ENCODE data around the gene DNAH2. TPM values are rescaled to one million over a fixed set of nuclear protein-coding genes. Genes with fewer than 3 reads are reported as not detected.
A peak's percentile ranks its signal among the peaks of the same experiment; 100 is the strongest.

The DNAH2 gene
- polyA plus RNA-seq, 4 donors: 0.16 to 0.47 (median 0.34) TPM

DNA sequence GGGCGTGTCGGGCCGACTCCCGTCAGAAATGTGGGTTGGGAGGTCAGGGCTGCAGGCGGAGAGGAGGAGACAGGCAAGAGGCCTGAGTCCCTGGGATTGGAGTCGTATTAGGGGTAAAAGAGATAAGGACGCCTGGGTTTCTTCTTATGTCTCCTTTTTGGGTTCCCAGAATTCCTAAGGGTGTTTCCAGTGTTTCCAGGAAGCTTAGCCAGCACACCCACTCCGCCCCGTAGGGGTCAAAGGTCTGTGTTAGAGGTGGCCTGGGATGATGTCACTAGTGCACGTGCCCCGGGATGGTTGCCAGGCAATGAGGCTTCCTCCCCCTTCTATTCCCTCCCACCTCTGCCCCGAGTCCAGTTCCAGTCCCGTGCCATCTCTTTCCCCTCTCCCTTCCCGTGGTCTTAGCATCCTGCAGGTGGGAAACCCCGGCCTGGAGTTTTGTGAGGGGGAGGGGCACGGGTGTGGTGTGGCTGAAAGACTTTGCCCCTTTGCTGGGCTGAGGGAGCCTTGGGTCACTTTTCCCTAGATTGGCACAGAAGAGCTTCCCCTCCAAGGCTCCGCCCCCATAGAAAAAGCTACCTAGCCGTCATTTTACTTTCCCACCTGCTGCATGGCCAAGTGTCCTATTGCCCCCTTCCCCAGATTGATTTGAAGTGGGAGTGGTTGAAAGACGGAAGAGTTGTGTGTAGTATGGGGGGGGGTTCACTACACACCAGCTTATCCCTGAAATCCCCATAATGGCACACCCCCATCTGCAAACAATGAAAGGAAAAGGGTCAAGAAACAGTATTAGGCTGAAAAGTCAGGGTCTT is 119.3 kb downstream of the DNAH2 start:
- DNase-seq (ENCODE audit: low read depth in 4 of 4, low spot score in 2 of 4): peak in 3 of 4 donors; percentile 90 to 94 (median 90)

DNA sequence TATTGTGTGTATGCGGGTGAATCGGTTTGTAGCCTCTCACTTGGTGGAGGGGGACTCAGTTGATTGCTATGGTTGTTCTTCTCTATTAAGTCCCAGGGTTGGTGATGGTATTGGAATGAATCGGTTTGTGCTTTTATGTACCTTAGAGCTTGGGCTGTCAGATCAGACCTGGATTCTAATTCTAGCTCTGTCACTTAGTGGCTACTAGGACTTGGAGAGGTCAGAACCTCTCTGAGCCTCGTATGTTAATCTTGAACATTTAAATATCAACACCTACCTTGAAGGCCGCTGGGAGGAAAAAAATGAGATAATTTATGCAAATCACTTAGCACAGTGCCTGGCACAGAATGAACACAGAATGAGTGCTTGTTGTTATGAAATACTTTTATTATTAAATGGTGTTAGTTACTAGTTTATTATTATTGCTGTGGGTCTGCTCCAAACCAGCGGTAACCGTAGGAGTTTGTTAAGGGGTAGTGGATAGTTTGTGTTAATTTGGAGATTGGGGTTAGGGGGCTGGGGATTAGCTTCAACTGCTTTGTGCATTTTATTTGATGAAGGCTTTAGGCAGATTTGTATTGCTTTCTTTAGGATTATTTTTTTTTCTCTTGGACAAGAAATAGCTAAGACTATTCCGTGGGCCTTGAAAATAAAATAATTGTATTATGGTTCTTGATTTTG is 120.0 kb downstream of the DNAH2 start:
- no peak for DNase-seq (ENCODE audit: low read depth in 4 of 4, low spot score in 2 of 4)

DNA sequence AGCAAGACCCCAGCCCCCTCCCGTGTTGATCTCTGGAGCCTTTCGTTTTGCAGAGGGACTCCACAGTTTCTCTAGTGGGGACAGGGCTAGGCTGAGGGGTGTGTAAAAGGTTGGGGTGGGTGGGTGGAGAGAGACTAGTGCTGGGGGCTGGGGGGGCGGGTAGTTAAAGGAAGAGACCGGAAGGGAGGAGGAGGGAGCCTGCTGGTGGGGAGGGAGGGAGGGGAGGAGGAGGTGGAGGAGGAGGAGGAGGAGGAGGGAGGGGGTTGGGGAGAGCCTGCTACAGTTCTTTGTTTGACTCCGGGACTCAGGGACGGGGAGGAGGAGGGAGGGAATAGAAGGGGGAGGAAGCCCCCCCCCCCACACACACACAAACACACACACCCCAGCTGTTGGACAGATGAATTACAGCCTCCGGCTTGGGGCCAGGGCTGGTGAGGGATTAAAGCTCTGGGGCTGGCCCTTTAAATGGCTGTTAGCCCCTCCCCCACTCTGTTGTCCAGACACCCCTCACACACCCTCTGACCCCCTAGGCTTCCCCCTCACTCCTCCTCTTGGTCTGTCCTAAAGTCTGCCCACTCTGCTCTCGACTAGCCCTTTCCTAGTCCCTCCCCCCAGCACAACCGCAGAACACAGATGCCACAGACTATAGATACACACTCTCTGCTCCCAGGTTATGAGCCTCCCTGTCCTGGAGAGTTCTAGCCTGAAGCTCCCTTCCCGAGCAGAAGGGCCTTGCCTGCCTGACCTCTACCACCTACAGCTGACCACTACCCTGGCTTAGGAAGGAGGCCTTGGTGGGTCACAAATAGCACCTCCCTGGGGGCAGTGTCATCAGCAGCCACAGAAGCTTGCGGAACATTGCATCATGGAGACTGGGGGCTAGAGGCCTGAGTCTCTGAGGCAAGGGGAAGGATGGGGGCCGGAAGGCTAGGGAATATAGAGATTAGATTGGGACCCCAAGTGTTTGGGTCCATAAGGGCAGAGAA is 120.8 kb downstream of the DNAH2 start:
- DNase-seq (ENCODE audit: low read depth in 4 of 4, low spot score in 2 of 4): peak in 1 of 4 donors; percentile 46

DNA sequence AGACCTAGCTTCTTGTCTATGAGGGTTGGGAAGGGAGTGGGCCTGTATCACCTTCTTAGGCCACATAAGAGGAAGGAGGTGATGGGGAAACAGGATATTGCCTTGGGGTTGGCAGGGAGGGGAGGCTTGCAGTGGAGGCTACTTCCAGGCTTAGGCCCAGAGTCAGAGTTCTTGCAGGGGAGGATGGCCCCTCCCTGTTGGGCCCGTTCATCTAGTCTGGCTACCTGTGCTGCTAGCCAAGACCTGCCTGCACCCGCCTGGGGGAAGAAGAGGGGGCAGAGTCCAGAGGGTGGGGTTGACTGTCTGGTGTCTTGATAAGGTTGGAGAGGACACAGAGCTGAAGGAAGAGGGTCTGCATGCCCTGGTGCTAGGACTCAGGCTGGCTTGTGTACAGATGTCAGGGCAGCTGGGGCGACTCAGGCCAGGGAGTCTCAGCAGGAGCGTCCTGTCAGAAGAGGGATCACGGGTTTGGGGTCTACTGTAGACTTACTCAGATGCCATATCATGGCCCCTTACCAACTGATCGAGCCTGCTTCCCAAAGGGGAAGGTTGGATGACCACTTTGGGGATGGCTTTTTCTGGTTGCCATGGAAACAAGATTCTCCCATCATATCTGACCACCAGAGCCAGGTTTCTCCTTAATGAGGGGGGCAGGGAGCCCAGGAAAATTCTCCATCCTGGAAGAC is 121.8 kb downstream of the DNAH2 start:
- no peak for DNase-seq (ENCODE audit: low read depth in 4 of 4, low spot score in 2 of 4)

DNA sequence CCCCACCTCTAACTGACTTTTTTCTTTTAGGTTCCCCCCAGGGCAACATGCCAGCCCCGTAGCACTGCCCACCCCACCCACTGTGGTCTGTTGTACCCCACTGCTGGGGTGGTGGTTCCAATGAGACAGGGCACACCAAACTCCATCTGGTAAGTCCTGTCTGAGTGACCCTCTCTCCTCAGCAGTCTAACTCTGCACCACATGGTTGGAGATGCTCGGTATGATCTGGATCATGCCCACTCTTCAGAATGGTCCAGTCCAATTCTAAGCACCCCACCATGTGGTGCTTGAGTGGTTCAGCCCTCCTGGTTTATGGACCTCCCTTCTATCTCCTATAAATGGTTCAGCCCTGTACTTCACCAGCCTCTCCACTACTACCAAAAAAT is 122.3 kb downstream of the DNAH2 start:
- no peak for DNase-seq (ENCODE audit: low read depth in 4 of 4, low spot score in 2 of 4)

DNA sequence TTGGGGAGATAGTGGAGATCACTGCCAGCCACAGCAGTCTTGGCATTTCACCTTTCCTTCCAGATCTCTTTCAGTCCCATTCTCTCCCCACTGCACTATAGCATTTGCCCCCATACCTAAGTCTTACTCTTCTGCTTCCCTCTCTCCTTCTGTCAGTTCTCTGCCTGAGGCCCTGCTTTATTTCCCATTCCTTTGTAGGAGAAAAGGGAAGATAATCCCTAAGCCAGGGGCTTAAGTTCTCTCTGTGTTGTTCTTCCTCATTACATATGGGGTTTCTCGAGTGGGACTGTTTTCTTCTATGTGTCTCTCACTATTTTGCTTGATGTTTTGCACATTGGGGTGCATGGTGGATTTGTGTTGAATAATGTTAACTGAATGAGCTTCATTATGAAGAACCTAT is 122.9 kb downstream of the DNAH2 start:
- no peak for DNase-seq (ENCODE audit: low read depth in 4 of 4, low spot score in 2 of 4)

DNA sequence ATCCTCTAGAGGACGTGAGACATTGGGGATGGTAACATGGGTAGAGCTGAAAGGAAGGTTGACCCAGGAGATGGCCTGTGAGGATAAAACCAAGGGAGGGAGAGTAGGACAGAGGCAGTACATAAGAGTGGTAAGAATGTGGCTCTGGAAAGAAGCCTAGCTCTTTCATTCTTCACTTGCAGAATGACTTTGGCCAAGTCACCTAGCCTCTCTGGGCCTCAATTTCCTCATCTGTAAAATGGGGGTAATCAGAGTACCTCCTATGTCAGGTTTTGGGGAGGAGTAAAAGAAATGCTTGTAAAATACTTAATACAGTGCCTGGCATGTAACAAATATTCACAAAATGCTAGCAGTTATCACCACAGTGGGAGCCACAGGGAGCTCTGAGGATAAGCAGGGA is 123.3 kb downstream of the DNAH2 start:
- DNase-seq (ENCODE audit: low read depth in 4 of 4, low spot score in 2 of 4): no peak

DNA sequence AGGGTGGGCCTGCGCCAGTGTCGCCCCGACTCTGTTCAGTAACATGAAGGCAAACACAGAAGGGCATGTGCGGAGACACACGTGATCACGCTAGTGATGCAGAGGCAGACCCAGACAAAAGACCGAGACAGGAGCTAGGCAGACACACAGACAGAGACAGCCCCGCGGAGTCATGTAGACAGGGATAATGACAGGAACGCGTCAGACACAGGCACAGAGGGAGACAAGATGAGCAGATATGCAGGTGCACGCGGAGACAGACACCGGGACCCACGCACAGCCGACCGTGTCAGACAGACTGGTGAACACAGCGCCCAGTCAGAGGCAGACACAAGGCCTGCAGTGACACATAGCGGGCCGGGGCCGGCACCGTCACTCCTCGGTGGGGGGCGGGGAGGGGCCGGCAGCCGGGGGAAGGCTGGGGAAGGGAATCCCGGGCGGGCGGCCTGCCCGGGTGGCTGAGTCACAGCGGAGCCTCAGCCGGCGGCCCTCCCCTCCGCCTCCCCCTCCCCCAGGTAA is 123.9 kb downstream of the DNAH2 start:
- DNase-seq (ENCODE audit: low read depth in 4 of 4, low spot score in 2 of 4): peak in 1 of 4 donors; percentile 31

DNA sequence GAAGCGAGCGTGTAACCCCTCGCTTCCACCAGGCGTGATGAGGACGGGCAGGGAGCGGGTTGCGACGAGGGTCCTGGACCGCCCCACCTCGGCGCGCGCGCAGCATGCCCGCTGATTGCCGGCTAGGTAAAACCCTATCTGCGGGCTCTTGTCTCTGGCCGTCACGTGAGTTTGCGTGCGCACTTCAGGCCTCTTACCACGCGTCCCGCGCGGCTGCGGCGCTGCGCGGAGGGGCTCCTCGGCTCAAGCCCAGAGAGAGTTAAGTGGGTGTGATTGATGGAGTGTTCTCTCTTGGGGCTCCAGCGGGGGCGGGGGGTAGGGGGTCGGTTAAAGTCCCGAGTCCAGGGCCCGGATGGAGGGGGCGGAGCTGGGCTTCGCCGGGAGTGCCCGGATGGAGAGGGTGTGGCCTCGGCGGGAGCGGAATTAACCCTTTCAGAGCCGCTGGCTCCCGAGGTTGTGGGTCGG is 124.4 kb downstream of the DNAH2 start:
- peak in 2 of 4 donors; percentile 88 to 89 for DNase-seq (ENCODE audit: low read depth in 4 of 4, low spot score in 2 of 4)

DNA sequence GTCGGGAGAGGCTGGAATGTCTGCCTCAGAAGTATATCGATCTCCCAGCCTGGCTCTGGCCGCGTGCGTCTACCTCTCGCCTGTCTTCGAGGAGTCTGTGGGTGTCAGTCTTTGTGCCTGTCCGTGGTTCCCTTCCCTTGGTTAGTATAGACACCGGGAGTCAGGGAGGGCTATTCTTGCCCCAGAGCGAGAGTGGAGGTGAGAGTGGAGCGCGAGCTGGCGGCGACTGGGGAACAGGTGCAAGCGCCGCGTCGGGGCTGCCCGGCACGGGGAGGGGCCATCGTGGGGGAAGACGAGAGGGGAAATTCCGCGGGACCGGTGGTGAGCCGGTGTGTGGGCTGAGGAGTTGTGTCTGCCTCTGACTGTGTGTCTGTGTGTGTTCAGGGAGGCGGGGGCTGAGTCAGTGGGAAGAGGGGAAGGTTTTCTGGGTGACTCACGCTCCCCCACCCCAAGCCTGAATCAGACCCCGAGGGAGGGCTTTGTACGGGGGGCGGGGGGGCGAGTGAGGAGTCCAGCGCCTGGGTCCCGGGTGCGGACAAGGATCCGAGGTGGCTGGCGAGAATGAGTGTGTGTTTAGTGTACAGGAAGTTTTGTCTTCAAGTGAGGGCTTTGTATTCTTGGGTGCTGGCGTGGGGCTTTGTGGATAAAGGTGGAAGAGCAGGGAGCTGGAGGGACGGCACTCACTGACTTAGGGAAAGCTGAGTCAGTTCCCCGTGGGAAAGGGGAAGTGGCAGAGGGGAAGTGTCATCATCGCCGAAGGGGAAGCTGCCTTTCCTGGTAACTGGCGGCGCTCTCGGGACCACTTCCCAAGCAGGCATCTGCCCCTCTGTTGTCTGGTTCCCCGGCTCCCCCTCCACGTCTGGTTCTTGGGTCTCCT is 125.1 kb downstream of the DNAH2 start:
- DNase-seq (ENCODE audit: low read depth in 4 of 4, low spot score in 2 of 4): peak in 1 of 4 donors; percentile 29

DNA sequence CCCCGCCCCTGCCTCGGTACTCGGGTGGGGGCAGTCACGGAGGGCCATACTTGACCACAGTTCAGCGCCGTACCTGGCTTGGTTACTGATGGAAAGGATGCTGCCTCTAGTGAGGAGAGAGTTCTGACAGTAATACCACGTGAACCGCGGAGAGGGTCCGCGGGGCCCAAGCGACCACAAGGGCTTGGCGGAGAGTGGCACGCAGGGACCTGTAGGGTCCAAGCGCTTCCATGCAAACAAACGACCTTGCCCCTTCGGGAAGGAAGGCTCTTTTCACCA is 125.7 kb downstream of the DNAH2 start:
- DNase-seq (ENCODE audit: low read depth in 4 of 4, low spot score in 2 of 4): no peak

DNA sequence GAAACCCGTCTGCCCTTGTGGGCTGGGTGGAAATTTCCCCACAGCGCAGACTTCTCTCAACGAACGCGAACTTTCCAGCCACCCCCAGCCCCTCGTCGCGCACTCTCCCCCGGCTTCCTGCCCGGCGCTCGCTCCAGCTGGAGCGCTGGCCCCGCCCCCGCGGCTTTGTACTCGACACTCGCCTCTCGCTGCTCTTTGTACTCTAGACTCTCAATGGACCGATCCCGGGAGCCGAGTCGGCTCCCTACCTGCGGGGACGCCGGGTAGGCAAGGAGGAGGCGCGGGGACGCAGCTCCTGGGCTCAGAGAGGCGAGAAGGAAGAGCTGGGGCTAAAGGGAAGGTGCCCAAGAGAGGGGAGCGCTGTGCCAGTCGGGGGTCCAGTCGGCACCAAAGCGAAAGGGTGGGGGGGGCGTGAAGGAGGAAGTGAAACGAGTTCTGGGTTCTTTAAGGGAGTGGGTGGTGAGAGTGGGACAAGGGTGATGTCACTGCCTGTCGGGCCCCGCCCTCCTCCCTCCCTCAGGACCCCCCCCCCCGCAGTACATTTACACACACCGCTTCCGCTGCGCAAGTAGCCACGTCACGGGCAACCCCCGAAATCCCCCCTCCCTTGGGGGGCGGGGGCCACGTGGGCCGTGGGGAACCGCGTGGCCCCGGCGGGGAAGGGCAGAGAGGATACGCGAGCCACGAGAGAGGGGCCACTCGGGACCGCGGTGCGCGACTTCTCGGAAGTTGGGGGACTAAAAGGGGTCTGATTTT is 126.2 kb downstream of the DNAH2 start:
- DNase-seq (ENCODE audit: low read depth in 4 of 4, low spot score in 2 of 4): peak in 2 of 4 donors; percentile 52 to 76

DNA sequence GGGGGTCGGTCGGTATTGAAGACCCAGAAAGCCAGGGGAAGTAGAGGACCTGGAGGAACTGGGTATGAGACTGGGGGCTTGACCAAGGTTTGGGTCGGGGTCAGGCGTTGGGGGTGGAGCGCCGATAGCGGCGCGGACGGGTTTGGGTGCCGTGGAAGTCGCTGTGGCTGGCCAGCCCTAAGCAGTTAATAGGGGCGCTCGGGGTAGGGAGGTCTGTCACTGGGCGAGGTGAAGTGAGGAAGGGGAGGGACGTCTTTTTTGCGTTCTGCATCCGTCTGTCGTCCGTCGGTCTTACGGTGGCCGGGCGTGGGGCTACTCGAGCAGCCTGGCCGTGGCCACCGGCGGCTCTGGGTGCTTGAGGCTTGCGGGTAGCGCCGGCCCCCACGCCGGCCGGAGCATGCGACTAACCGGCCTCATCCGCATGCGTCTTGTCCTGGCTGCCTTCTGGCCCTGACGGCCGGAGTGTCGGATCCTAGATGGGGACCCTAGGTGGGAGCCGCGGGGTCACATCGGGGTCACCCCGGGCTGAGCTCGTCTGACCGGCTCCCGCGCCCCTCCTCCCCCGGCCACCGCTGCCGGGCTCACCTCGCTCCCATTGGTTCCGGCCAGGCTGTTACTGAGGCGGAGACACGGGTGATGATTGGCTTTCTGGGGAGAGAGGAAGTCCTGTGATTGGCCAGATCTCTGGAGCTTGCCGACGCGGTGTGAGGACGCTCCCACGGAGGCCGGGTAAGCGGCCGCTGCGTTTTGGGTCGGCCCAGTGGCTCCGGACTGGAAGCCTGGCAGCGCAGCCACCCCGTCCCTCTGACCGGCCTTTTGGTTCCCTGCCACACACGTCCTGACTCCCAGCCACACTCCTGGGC is 127.0 kb downstream of the DNAH2 start:
- peak in 2 of 4 donors; percentile 68 to 90 for DNase-seq (ENCODE audit: low read depth in 4 of 4, low spot score in 2 of 4)

DNA sequence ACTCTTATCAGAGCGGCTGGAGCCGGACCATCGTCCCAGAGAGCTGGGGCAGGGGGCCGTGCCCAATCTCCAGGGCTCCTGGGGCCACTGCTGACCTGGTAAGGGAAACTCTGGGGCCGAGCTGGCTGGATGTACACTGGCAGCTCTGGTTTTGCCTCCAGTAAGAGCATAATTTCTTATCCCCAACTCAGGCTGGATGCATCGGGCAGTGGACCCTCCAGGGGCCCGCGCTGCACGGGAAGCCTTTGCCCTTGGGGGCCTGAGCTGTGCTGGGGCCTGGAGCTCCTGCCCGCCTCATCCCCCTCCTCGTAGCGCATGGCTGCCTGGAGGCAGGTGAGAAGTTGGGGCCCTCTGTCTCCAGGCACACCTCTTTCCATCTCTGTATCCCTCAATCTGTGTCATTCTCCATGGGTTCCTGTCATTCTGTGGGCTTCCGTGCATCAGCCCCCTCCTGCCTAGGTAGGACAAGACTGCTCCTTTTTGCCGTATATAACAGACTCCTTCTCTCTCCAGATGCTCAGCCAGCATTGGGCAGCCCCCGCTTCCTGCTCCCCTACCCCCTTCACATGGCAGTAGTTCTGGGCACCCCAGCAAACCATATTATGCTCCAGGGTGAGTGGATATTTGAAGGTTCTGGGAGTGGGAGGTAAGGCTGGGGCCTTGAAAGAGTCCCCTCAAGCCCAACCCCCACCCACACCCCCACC is 128.0 kb downstream of the DNAH2 start:
- DNase-seq (ENCODE audit: low read depth in 4 of 4, low spot score in 2 of 4): no peak

DNA sequence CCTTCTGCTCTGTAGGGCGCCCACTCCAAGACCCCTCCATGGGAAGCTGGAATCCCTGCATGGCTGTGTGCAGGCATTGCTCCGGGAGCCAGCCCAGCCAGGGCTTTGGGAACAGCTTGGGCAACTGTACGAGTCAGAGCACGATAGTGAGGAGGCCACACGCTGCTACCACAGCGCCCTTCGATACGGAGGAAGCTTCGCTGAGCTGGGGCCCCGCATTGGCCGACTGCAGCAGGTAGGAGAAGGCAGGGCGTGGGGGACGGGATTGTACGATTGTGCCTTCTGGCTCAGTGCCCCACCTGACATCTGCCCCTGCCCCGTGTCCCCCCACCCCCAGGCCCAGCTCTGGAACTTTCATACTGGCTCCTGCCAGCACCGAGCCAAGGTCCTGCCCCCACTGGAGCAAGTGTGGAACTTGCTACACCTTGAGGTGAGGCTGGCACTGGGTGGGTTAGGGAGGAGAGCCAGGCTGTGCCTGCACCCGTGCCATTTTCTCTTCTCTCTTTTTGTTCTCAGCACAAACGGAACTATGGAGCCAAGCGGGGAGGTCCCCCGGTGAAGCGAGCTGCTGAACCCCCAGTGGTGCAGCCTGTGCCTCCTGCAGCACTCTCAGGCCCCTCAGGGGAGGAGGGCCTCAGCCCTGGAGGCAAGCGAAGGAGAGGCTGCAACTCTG is 128.7 kb downstream of the DNAH2 start:
- no peak for DNase-seq (ENCODE audit: low read depth in 4 of 4, low spot score in 2 of 4)
